Caki2 (cell line): ENCODE measurements around the gene SLC1A4. TPM values are rescaled to one million over a fixed set of nuclear protein-coding genes. Genes with fewer than 3 reads are reported as not detected.
"Not testable (repeated sequence)": the region's sequence is repeated elsewhere in the genome, so short reads cannot be mapped to it uniquely, and the experiment has no call there.

Source experiments
- DNase-seq: peaks from one replicate; pipeline ENCODE4 v3.0.0-alpha.2; 2015; ENCODE audit warnings: low read depth
- in situ Hi-C: cut with HindIII; loops from 2 replicates; pipeline ENCODE4 v1.10.0; 2016; ENCODE audit warnings: low sequenced_read_pairs, low pct_unique_long_range_greater_than_20kb, mixed read lengths
- total RNA-seq: library from RNA; depleted of rRNA; stranded (reverse); fragments of >200 nt; shearing (Covaris generic); gene quantifications from 2 replicates; pipeline ENCODE4 v1.2.3, GENCODE V29; 2014; ENCODE audit warnings: low replicate concordance

SLC1A4 gene
- total RNA-seq, 1 experiment from 2014 or later = 30.7 TPM

DNA sequence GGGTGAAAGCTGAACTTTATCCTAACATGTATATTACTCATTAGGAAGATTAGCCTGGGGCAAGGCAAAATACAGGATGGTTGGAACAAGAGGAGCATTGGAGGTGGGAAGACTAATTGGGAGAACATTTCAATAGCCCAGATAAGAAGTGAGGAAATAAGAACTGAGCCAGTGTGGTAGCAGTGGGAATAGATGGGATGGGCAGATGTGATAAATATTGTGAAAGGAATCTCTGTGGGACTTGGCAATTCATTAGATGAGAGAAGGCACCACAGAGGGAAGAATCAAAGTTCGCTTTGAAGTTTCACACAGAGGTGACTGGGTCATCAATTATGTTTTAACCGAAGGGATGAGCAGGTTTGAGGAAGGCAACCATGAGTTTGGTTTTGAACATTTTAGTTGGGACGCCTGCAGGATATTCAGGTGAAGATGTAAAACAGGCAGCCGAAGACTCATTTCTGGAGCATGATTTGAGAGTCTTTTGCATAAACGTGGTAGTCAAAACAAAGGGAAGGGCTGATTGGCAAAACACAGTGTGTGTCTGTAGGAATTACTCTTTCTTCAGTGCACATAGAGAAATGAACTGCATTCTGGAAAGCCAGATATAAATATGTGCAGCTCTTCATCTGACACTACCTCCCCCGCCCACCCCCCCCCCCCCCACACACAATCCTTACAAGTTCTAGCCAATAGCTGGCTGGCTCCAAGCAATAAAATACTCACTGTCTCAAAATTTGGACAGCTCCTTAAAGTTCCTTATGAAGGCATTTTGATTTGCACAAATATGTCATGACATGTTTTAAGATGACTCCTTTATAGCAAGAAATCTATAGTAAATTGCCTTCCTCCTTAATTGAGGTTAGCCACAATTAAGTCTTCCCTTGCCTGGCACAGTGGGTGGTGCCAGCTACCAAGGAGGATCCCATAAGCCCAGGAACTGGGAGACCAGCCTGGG lies 1.9 kb upstream of the SLC1A4 start:
- in situ Hi-C loops = no loop called here
- no peak for DNase-seq

DNA sequence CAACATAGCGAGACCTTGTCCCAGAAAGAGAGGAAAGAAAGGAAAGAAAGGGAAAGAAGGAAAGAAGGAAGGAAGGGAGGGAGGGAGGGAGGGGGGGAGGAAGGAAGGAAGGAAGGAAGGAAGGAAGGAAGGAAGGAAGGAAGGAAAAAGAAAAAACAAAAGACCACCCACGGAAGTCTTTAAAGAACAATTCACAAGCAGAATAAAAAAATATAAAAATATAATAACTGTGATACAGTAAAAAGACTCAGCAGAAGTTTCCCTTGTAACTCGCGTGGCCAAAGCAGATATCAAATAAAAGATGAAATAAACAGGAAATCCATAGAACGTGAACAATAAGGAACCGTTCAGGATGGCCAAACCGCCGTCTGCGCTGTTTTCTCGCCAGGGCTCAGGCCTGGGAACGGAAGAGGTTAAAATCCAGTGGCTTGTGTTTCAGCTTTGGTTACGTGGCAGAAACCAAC lies 1.2 kb upstream of the SLC1A4 start:
- in situ Hi-C loops = no loop called here
- DNase-seq = no peak

DNA sequence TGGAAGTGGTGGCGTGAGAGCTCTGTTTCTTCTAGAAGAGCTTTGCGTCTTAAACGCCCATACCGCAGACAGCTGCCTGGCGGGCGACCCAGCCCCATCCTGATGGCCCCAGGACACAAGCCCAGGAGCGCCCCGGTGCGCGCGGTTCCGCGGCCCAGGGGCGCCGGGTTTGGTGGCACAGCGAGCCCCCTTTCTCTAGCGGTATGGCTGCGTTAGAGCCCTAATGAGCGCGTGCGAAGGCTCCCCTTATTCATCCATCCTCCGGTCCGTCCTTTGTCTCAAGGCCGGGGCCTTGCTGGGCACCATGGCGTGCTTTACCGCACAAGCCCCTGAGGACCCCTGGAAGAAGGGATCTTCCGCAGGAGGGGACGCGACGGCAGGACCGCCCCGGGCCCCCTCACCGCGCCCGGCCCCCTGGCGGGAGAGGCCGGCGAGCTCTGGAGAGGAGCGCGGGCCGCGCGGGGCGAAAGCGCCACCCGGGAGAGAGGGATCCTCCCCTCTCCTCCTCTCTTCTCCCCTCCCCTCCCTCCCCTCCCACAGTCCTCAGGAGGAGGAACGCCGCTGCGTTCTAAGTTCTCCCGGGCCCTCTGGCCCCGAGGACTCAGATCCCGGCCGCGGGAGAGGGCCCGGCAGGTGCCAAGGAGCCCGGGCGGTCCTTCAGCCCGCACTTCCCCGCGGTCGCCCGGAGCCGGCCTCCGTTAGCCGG lies 626 bp upstream of the SLC1A4 start:
- no peak for DNase-seq
- in situ Hi-C loops = no loop called here

DNA sequence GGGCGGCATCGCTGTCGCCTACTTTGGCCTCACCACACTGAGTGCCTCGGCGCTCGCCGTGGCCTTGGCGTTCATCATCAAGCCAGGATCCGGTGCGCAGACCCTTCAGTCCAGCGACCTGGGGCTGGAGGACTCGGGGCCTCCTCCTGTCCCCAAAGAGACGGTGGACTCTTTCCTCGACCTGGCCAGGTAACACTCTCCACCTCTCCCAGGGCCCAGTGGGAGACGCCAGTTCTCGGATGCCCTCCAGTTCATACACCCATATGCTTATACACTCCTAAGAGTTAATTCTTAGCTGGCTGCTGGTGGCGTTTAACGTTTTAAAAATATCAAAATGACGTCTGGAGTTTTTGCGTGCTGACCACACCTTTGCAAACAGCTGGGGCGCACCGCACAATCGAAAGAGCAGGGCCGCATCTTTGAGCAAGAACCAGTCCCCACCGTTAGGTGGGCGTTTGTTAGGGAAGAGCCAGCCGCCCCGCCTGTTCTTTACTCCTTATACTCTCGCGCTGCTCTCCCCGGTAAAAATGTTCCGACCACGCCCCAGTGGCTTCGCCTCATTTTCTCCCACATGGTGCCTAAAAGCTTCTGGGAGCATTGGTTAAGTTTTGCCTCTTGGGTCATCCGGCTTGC lies 899 bp downstream of the SLC1A4 start:
- in situ Hi-C loops = no loop called here
- DNase-seq = no peak

DNA sequence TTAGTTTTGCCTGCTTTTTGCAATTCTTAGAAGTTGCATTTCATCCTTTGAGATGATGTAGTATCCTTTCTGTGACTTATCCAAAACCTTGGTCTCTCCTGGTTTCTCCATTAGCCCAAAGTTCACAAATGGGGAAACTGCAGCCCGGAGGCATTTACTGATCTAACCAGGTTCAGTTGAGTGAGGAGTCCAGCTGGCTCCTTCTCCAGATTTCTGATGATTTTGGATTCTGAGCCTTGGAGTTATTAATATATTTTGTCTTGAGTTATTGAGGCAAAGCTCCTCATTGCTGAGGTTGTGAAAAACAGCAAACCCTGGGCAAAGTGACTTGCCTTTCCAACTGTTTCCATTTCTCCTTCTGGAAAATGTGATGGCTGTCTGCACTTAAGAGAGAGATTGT lies 1.7 kb downstream of the SLC1A4 start:
- no peak for DNase-seq
- in situ Hi-C loops = no loop called here

DNA sequence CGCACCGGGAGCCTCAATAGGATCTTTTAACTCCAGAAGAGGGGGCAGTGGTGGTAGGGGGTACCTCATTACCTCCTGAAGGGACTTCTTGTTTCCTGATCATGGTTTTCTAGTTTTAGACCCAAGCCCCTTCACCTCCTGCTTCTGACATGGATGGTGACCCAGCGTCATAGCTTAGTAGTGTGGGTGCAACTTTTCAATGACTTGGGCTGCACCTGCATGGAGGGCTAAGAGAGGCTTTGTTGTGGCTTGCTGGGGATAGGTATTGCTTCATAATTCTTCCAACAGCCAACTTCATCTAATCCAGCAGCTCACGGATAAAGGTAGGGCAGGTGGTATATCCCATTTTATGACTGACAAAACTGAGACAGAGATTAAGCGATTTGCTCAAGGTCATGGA lies 3.0 kb downstream of the SLC1A4 start:
- in situ Hi-C loops = no loop called here

DNA sequence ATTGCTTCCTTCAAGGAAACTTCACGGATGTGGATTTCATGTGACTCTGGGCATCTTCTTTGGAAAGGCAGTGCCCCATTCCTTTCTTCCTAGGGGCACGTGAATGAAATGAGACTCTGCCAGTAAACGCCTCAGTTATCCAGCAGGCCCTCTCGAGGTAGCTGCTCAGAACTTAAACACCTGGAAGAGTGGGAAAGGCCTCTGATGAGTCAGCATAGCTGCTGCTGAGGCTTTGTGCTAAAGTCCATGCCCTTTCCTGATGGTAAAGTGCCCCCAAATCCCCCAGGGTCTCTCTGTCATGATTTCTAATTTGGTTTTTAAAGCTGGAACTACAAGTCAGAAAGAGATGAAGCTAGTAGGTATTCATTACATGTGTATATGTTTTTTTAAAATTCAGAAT lies 3.8 kb downstream of the SLC1A4 start:
- no peak for DNase-seq
- in situ Hi-C loops = no loop called here

More for the DNA sequence above, 3.0 kb downstream of the SLC1A4 start:
- no peak for DNase-seq

DNA sequence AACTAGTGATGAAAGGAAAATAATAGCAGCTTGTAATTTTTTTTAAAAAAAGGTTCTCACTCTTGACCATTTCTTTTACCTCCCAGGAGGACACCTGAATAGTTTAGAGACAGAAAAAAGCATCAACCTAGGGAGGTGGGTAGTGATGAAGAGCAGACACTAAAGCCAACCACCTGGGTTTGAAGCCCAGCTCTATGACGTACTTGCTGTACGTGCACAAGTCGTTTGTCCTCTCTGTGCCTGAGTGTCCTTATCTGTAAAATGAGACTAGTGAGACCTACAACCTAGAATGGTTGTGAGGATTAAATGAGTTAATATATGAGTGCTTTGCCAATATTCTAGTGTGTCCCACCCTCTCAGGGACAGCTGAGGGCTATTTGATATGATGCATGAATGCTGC lies 5.8 kb downstream of the SLC1A4 start:
- in situ Hi-C loops = no loop called here

DNA sequence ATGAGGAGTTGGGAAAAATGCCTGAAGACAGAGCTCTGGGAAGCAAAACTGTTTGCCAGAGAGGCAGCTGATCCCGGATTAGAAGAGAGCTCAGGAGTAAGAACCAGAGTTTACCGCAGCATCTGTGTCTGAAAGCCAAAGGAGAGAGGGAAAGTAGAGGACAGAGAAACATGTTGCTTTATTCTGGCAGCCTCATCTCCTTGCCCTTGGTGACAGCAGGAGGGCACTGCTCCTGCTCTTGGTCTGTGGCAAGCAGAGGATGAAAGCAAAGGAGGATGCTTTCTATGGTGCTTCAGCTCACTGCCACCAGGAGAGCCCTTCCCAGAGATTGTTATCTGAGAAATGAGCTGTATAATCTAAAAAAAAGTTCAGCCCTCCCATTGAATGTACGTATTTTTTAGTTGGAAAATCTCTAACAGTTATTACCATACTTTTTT lies 7.7 kb downstream of the SLC1A4 start:
- in situ Hi-C loops = no loop called here

More for the DNA sequence above, 5.8 kb downstream of the SLC1A4 start:
- DNase-seq = no peak

DNA sequence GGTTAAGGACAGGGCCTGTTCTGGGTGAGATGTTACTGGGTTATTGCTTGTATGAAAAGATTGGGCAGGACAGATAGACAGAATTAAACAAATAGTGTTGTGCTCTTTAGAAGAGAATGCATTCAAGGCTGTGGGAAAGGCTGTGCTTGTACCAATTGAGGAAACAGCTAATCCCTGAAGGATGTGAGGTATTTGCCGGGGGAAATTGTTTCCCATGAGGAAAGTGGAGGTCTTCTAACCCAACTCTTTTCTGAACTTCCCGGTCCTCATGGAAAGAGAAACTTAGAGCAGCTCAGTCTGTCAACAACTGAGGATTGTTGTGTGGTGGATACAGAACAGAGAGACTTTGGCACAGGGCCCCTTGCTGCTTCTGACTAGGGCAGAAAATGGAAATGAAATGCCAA lies 9.5 kb downstream of the SLC1A4 start:
- DNase-seq = no peak
- in situ Hi-C loops = no loop called here

More for the DNA sequence above, 7.7 kb downstream of the SLC1A4 start:
- DNase-seq = no peak

DNA sequence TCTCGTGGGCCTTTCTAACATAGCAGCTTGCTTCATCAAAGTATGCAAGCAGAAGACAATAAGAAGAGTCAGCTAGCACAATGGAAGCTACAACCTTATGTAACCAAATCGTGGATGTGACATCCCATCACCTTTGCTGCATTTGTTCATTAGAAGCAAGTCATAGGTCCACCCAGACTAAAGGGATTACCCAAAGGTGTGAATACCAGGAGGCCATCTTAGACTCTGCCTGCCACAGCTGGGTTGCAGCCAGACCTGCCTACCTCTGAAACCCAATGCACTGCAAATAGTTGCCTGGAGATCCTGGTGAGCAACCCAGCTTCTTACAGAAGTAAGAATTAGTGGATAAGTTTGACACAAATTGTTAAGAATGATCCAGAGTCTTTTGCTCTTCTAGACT lies 10.6 kb downstream of the SLC1A4 start:
- DNase-seq = no peak
- in situ Hi-C loops = no loop called here

DNA sequence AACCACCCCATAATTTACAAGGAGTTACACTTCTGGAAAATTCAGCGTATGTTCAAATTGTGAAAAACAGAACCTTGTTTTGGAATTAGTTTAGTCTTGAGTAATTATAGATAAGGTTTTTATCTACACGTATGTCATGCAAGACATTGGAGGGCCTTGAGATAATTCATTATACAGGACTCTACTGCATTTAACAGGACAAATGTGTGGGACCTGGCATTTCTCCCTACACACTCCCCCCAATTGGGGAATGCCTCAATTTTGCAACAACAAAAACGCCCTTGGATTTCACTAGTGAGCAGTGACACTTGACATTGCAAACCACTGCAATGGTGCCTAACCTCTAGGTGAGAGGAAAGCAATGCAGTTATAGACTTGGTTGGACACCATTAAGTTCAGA lies 11.4 kb downstream of the SLC1A4 start:
- no peak for DNase-seq
- in situ Hi-C loops = no loop called here

DNA sequence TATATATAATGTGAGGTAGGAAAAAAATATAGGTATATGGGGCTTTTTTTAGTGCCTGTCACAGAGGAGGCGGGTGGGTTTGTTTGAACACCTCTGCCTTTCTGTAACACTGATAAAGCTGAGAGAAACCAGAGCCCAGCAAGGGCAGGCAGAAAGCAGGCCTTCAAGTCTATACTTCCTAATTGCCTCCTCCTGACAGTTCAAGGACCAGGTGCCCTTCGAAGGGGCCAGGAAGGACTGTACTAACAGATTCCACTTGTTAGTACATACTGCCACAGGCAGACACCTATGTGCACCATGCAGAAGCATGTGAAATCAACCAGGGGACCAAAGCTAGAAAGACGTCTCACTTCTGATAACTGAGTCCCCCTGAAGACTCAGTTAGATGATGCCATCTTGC lies 13.8 kb downstream of the SLC1A4 start:
- in situ Hi-C loops = no loop called here
- DNase-seq = no peak

DNA sequence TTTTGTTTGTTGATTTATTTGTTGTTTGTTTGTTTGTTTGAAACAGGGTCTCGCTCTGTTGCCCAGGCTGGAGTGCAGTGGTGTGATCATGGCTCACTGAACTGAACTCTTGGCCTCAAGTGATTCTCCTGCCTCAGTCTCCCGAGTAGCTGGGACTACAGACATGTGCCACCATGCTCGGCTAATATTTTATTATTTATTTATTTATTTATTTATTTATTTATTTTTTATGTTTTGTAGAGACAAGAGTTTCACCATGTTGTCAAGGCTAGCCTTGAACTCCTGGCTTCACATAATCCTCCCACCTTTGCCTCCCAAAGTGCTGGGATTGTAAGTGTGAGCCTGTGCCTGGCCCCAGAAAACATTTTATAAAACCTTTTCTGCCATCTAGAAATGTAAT lies 15.0 kb downstream of the SLC1A4 start:
- in situ Hi-C loops, DNase-seq: not testable (repeated sequence)

DNA sequence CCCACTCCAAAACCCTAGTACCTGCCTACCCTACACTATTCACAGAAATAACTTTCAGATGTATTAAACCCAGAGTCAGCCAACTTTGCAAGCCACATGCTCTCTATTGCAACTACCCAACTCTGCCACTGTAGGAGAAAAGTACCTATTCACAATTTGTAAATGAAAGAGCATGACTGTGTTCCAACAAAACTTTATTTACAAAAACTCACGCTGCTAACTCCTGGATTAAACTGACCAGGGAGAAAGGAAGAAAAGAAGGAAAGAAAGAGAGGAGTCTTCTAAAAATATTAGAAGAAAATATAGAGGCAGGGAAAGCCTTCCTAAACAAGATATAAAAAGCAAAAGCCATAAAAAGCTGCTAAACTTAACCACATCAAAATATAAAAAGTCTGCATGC lies 24.6 kb downstream of the SLC1A4 start:
- DNase-seq = no peak
- in situ Hi-C loops = no loop called here

DNA sequence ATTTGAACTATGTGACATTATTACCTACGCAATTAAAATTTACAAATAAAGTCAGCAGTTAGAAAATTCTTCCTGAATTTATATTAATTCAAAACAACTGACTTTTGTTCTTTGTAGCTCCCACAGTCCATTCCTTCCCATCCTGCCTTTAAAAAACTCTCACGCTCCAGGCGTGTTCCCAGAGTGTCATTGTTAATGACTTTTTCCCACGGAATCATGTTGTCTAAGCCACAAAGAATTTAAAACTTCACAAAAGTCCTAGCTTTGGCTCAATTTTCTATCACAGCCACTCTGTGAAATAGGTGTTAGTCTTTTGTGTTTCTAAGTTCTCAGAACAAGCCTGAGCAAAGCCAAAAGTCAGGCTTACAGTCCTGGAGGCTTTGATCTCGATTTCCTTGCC lies 26.5 kb downstream of the SLC1A4 start:
- DNase-seq = no peak
- in situ Hi-C loops = no loop called here

DNA sequence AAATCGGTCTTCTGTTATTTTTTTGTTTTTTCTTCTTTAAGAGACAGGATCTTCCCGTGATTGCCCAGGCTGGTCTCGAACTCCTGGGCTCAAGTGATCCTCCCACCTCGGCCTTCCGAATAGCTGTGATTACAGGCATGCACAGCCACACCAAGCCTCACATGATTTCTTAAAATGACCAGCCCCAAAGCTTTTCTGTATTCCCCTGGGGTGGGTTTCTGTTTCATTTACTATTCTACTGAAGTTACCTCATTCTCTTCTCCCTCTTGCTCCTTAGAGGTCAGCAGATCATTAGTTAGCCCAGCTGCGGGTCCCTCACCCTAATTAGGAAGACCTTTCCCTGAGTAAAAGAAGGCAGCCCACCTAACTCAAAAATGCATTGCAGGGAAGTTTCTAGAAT lies 27.6 kb downstream of the SLC1A4 start:
- in situ Hi-C loops = no loop called here
- DNase-seq = no peak

DNA sequence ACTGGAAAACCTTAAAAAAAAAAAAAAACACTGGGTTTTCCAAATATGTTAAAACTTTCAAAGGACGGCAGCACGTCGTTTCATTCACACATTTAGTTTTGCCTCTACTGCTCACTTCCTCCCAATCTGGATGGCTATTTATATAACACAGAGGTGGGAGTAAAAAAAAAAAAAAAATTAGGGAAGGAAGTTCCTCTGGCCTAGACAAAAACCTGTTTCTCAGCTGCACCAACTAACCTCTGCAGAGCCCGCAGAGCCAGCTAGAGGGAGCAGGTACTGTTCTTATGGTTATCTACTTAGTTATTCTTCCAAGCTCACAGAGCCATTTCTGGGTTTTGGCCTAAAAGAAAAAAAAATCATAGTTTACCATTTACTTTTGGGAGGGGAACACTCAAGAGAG lies 28.1 kb downstream of the SLC1A4 start:
- in situ Hi-C loops = no loop called here

DNA sequence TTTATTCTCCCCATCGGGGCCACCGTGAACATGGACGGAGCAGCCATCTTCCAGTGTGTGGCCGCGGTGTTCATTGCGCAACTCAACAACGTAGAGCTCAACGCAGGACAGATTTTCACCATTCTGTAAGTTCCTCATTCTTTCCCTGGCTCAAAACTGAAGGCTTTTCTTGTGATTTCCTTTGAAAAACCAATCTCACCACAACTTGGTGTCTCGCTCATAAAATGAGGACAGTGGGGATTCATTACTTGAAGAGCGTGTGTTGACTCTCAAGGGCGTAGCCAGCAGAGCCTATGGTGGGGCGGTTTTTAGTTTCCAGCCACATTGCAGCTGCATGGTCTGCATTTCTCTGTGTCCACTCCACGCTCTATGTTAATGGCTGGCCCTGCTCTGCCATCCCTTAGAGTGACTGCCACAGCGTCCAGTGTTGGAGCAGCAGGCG lies 29.0 kb downstream of the SLC1A4 start:
- no peak for DNase-seq
- in situ Hi-C loops = no loop called here

More for the DNA sequence above, 28.1 kb downstream of the SLC1A4 start:
- DNase-seq = no peak
